Caco-2 (cell line): Measurements from ENCODE around the gene EIF3K. TPM values are rescaled to one million over a fixed set of nuclear protein-coding genes. Genes with fewer than 3 reads are reported as not detected.
A peak's percentile ranks its signal among the peaks of the same experiment; 100 is the strongest.

Source experiments
- BruUV-seq: library from RNA; stranded (reverse); fragments of 400-500 nt; replicated peaks from 2 replicates; lab custom pipeline; 2021; lab: Mats Ljungman, UMichigan
- CTCF ChIA-PET: fragments of 300-600 bp; sonication (Branson Sonifier 250); formaldehyde crosslinking; loops from one replicate; lab custom pipeline; 2022; ENCODE audit warnings: antibody characterized with exemption; lab: Charles Lee
- POLR2A ChIA-PET: fragments of 300-600 bp; sonication (Branson Sonifier 250); formaldehyde crosslinking; loops from one replicate; lab custom pipeline; 2022; ENCODE audit warnings: antibody characterized with exemption; lab: Charles Lee
- DNase-seq, 2 experiments: peaks; one replicate each; pipeline versions ENCODE4 v3.0.0 to v3.0.0-alpha.2; 2020 to 2022
- H3K27me3 ChIP-seq: replicated peaks from 2 replicates; pipeline ENCODE4 v1.6.0; 2011; ENCODE audit warnings: low read length; ENCODE audit not compliant: control insufficient read depth, insufficient read depth
- H3K36me3 ChIP-seq: 2 replicates; pipeline ENCODE4 v1.5.1; 2011; ENCODE audit warnings: low read length; ENCODE audit not compliant: control insufficient read depth, insufficient read depth
- H3K4me1 ChIP-seq: fragments of 250-450 bp; sonication (Bioruptor Pico); 2 replicates; pipeline ENCODE4 v1.5.1; 2020; ENCODE audit warnings: mild to moderate bottlenecking
- H3K4me3 ChIP-seq: 2 replicates; pipeline ENCODE4 v1.5.1; 2011; ENCODE audit warnings: low read depth, mild to moderate bottlenecking, control low read depth, low read length
- H3K9me3 ChIP-seq: fragments of 250-450 bp; sonication (Bioruptor Pico); 2 replicates; pipeline ENCODE4 v1.5.1; 2020; ENCODE audit warnings: mild to moderate bottlenecking, moderate library complexity
- H3K27ac Mint-ChIP-seq: one replicate; pipeline ENCODE4 v1.8.0; 2022; ENCODE audit warnings: mixed read lengths; ENCODE audit not compliant: unreplicated experiment
- H3K27me3 Mint-ChIP-seq: one replicate; pipeline ENCODE4 v1.8.0; 2022; ENCODE audit warnings: mixed read lengths; ENCODE audit not compliant: insufficient read depth, unreplicated experiment
- H3K36me3 Mint-ChIP-seq: one replicate; pipeline ENCODE4 v1.8.0; 2022; ENCODE audit warnings: mild to moderate bottlenecking, mixed read lengths; ENCODE audit not compliant: insufficient read depth, unreplicated experiment
- H3K4me1 Mint-ChIP-seq: one replicate; pipeline ENCODE4 v1.8.0; 2022; ENCODE audit warnings: low read depth, mixed read lengths; ENCODE audit not compliant: unreplicated experiment
- H3K4me3 Mint-ChIP-seq: one replicate; pipeline ENCODE4 v1.8.0; 2022; ENCODE audit warnings: mild to moderate bottlenecking, moderate library complexity, mixed read lengths; ENCODE audit not compliant: unreplicated experiment
- H3K9me3 Mint-ChIP-seq: one replicate; pipeline ENCODE4 v1.8.0; 2022; ENCODE audit warnings: mixed read lengths; ENCODE audit not compliant: unreplicated experiment
- CTCF ChIP-seq, 2 experiments: fragments of 200-600 bp in 1 of 2; IDR thresholded peaks; 1 replicate in 1 of 2; 2 replicates in 1 of 2; pipeline versions ENCODE4 v1.5.1 to v1.8.0; 2011 to 2022; ENCODE audit warnings: antibody characterized with exemption in 1 of 2, control low read depth in 1 of 2, inconsistent platforms in 1 of 2, low read depth in 1 of 2, low read length in 1 of 2, mild to moderate bottlenecking in 1 of 2, moderate library complexity in 1 of 2; ENCODE audit not compliant: insufficient read depth in 1 of 2, severe bottlenecking in 1 of 2, unreplicated experiment in 1 of 2
- intact Hi-C: fragments of 100-400 bp; cut with micrococcal nuclease; formaldehyde crosslinking; loops from one replicate; pipeline ENCODE4 v1.10.0; 2022; ENCODE audit not compliant: unreplicated experiment
- total RNA-seq: library from RNA; stranded (reverse); gene quantifications from 2 replicates; pipeline ENCODE4 v1.2.3, GENCODE V29; 2022

Gene EIF3K
- total RNA-seq, 1 experiment from 2014 or later, result 354 TPM

GRCh38 chr19:38663957-38664502 is 45.0 kb downstream of the EIF3K start:
- TF ChIP-seq CTCF (IDR thresholded peaks at IDR 0.05; ENCODE audit: insufficient read depth in 1 of 2, low read depth in 1 of 2, low read length in 1 of 2, severe bottlenecking in 1 of 2, unreplicated experiment in 1 of 2), result no peak
- no peaks in the 10 kb centered on the region for H3K9me3 ChIP-seq
- no peaks in the 10 kb centered on the region for H3K27me3 ChIP-seq
- H3K4me3 Mint-ChIP-seq, result peak overlapping the region; percentile 20
- POLR2A ChIA-PET, result interaction anchor here (0.9 to 2.8 kb wide), 3 partner anchors 19 to 22 kb away, joined by 4 to 16 read pairs (median 5); no protein-coding TSS in a partner anchor
- CTCF ChIA-PET, result interaction anchor here (0.7 kb wide), 1 partner anchor 261 kb away, joined by 5 read pairs; the partner anchor contains the start of gene FAM98C
- intact Hi-C loops, result loop anchor here (2.0 kb wide), 1 partner anchor 17 kb away; the partner anchor contains the start of gene ACTN4
- H3K27ac Mint-ChIP-seq, result peak overlapping the region; percentile 92
- no peaks in the 10 kb centered on the region for H3K9me3 Mint-ChIP-seq
- peaks cover 77% of the 10 kb centered on the region for H3K4me1 Mint-ChIP-seq
- no peak overlapping the region for H3K4me3 ChIP-seq
- no peak for DNase-seq
- no peaks in the 10 kb centered on the region for H3K27me3 Mint-ChIP-seq
- BruUV-seq, result no TSS peak
- peaks cover 94% of the 10 kb centered on the region for H3K36me3 Mint-ChIP-seq
- peaks cover 100% of the 10 kb centered on the region for H3K4me1 ChIP-seq
- H3K36me3 ChIP-seq, result peaks cover 4% of the 10 kb centered on the region; the same call in 1 of the 2 replicates

- H3K4me1 ChIP-seq, result peaks cover 100% of the 10 kb centered on the region
- ChIA-PET CTCF (interaction anchor here (0.7 kb wide), 1 partner anchor 262 kb away, joined by 5 read pairs; the partner anchor contains the start of gene FAM98C), POLR2A (interaction anchor here (0.6 to 1.0 kb wide), 3 partner anchors 15 to 22 kb away, joined by 3 to 5 read pairs (median 4); no protein-coding TSS in a partner anchor)
- no peak for DNase-seq
- no peak for TF ChIP-seq CTCF (IDR thresholded peaks at IDR 0.05; ENCODE audit: insufficient read depth in 1 of 2, low read depth in 1 of 2, low read length in 1 of 2, severe bottlenecking in 1 of 2, unreplicated experiment in 1 of 2)
- H3K4me3 ChIP-seq, result no peak overlapping the region
- H3K9me3 Mint-ChIP-seq, result no peaks in the 10 kb centered on the region
- H3K27me3 ChIP-seq, result no peaks in the 10 kb centered on the region
- peaks cover 94% of the 10 kb centered on the region for H3K36me3 Mint-ChIP-seq
- no peaks in the 10 kb centered on the region for H3K9me3 ChIP-seq
- H3K4me3 Mint-ChIP-seq, result peak overlapping the region; percentile 20
- BruUV-seq, result no TSS peak
- intact Hi-C loops, result no loop called here
- no peaks in the 10 kb centered on the region for H3K27me3 Mint-ChIP-seq
- H3K4me1 Mint-ChIP-seq, result peaks cover 83% of the 10 kb centered on the region
- peak overlapping the region; percentile 92 for H3K27ac Mint-ChIP-seq
- H3K36me3 ChIP-seq, result peaks cover 4% of the 10 kb centered on the region; the same call in 1 of the 2 replicates
Observed at GRCh38 chr19:38664503-38665211, 45.7 kb downstream of the EIF3K start.

GRCh38 chr19:38665219-38665931 is 46.4 kb downstream of the EIF3K start:
- Mint-ChIP-seq H3K9me3 (no peaks in the 10 kb centered on the region), H3K4me1 (peaks cover 84% of the 10 kb centered on the region), H3K36me3 (peaks cover 92% of the 10 kb centered on the region), H3K27me3 (no peaks in the 10 kb centered on the region), H3K4me3 (peak overlapping the region; percentile 69), H3K27ac (peak overlapping the region; percentile 92)
- Histone ChIP-seq H3K4me3 (no peak overlapping the region), H3K9me3 (no peaks in the 10 kb centered on the region), H3K36me3 (peaks cover 4% of the 10 kb centered on the region; the same call in 1 of the 2 replicates), H3K27me3 (no peaks in the 10 kb centered on the region), H3K4me1 (peaks cover 100% of the 10 kb centered on the region)
- intact Hi-C loops, result no loop called here
- ChIA-PET POLR2A (interaction anchor here (0.9 to 1.0 kb wide), 2 partner anchors 18 to 21 kb away, joined by 4 to 5 read pairs; no protein-coding TSS in a partner anchor), CTCF (no interaction called here)
- TSS peak; percentile 91 for BruUV-seq
- DNase-seq, result no peak
- TF ChIP-seq CTCF (IDR thresholded peaks at IDR 0.05; ENCODE audit: insufficient read depth in 1 of 2, low read depth in 1 of 2, low read length in 1 of 2, severe bottlenecking in 1 of 2, unreplicated experiment in 1 of 2), result no peak
